AG04450 (cell line): ENCODE measurements around the gene OLFM1. TPM values are rescaled to one million over a fixed set of nuclear protein-coding genes. Genes with fewer than 3 reads are reported as not detected.

Source experiments
- CTCF ChIA-PET: fragments of 300-600, 350-600 bp; formaldehyde crosslinking; extraction: SDS; loops from one replicate; lab custom pipeline; 2022; ENCODE audit warnings: antibody characterized with exemption, inconsistent platforms; lab: Charles Lee
- POLR2A ChIA-PET: fragments of 350-600 bp; formaldehyde crosslinking; extraction: SDS; loops from one replicate; lab custom pipeline; 2021; ENCODE audit warnings: antibody characterized with exemption, inconsistent platforms; lab: Yijun Ruan, JAX
- DNase-seq: peaks from one replicate; pipeline ENCODE4 v3.0.0-alpha.2; 2011; ENCODE audit warnings: low read depth, low spot score
- H3K27ac ChIP-seq: one replicate; pipeline ENCODE4 v1.5.1; 2012; ENCODE audit warnings: low read depth, low read length, control low read depth
- H3K27me3 ChIP-seq: one replicate; pipeline ENCODE4 v1.6.0; 2012; ENCODE audit warnings: low read length; ENCODE audit not compliant: control insufficient read depth, insufficient read depth
- H3K4me3 ChIP-seq: 2 replicates; pipeline ENCODE4 v1.5.1; 2011; ENCODE audit warnings: mild to moderate bottlenecking, low read depth, low read length, control low read depth
- H3K9me3 ChIP-seq: 2 replicates; pipeline ENCODE4 v1.5.1; 2012; ENCODE audit warnings: low read length; ENCODE audit not compliant: control insufficient read depth, insufficient read depth
- polyA plus RNA-seq: library from polyadenylated mRNA; depleted of rRNA; stranded (reverse); fragments of >200 nt; gene quantifications from 2 replicates; pipeline ENCODE4 v1.2.3, GENCODE V29; 2011
- TF ChIP-seq, protein P1 (sequence below): IDR thresholded peaks from 2 replicates; pipeline ENCODE4 v1.5.1; 2011; ENCODE audit warnings: low read depth, low read length, control low read depth, inconsistent platforms

Gene OLFM1
- polyA plus RNA-seq, 1 experiment, result 0.16 TPM

DNA sequence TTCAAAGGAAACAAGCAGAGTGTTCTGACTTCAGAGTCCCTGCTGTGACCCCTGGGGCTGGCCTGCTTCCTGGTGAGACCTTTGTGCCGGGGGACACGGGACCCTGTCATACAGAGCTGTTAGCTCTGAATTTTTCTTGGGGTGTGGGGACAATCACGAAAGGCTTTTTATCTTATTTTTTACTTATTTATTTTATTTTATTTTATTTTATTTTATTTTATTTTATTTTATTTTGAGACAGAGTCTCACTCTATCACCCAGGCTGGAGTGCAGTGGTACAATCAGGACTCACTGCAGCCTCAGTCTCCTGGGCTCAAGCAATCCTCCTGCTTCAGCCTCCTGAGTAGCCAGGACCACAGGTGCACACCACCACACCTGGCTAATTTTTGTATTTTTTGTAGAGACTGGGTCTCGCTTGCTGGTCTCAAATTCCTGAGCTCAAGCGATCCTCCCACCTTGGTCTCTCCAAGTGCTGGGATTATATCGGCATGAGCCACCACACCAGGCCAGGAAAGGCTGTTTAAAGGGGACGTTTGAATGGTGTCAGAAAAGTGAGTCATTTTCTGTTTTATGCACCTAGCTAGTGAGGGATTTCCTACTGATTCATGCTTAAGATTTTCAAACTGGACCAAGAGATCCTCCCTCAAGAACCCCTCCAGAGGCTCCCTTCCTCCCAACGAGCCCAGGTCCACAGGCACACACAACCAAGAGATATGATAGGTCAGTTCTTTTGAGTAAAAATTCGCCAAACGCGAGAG, 75.7 kb downstream of the OLFM1 start:
- DNase-seq, result no peak
- Histone ChIP-seq H3K27me3 (peaks cover 3% of the 10 kb centered on the region), H3K9me3 (peaks cover 37% of the 10 kb centered on the region), H3K27ac (no peak overlapping the region), H3K4me3 (no peak overlapping the region)
- POLR2A ChIA-PET, result no interaction called here
- TF ChIP-seq, protein P1, sequence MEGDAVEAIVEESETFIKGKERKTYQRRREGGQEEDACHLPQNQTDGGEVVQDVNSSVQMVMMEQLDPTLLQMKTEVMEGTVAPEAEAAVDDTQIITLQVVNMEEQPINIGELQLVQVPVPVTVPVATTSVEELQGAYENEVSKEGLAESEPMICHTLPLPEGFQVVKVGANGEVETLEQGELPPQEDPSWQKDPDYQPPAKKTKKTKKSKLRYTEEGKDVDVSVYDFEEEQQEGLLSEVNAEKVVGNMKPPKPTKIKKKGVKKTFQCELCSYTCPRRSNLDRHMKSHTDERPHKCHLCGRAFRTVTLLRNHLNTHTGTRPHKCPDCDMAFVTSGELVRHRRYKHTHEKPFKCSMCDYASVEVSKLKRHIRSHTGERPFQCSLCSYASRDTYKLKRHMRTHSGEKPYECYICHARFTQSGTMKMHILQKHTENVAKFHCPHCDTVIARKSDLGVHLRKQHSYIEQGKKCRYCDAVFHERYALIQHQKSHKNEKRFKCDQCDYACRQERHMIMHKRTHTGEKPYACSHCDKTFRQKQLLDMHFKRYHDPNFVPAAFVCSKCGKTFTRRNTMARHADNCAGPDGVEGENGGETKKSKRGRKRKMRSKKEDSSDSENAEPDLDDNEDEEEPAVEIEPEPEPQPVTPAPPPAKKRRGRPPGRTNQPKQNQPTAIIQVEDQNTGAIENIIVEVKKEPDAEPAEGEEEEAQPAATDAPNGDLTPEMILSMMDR, result no peak
- CTCF ChIA-PET, result no interaction called here

DNA sequence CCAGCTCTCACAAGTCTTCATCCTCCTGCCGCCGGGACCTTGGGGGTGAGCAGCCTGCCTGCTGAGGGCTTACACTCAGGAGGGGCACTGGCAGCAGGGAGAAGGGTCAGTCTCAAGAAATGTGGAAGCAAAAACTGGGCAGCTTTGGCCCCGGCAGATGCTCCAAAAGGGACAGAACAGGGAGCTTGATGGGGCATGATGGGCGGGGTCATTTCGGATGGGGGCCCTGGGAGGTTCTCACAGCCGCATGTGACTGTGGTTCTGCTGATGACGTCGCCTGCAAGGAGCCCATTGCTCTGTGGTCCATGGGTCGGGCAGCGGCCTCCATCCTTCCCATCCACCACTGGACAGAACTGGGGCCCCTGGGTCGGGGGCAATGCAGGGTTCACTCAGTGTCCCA, 76.6 kb downstream of the OLFM1 start:
- ChIA-PET POLR2A (no interaction called here), CTCF (no interaction called here)
- H3K27ac ChIP-seq, result no peak overlapping the region
- DNase-seq, result no peak
- H3K4me3 ChIP-seq, result no peak overlapping the region
- H3K9me3 ChIP-seq, result peaks cover 42% of the 10 kb centered on the region
- peaks cover 3% of the 10 kb centered on the region for H3K27me3 ChIP-seq
- TF ChIP-seq, protein P1, result no peak

DNA sequence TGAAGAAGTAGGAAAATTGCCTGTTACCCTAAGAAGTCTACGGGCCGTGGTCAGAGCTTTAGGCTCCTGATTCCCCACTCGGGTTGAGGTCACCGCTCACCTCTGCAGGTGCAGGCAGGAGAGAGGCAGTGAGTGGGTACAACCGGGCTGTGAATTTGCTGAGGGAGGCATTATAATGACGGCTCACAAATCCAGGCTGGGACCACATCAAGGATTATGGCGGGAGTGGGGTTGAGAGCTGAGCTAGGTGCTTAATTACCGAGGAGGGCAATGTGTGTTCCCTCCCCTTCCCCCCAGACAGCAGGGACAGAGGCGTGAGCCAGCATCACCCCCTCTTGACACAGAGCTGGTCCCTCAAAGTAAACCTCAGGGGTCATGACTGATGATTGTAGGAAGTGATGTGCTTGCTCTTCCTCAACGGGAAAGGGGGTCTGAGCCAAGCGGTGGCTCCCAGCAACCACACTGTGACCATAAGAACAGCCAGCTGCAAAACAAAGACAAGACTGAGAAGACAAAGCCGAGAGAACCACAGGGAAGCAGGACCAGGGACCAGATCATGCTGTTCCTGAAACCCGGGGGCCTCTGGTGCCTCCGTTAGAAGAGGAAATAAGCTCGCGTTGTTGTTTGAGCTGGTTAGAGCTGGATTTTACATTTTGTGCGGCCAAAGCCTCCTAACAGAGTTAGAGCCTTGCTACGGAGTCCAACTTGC, 77.7 kb downstream of the OLFM1 start:
- POLR2A ChIA-PET, result no interaction called here
- no peak overlapping the region for H3K27ac ChIP-seq
- CTCF ChIA-PET, result no interaction called here
- H3K27me3 ChIP-seq, result peaks cover 3% of the 10 kb centered on the region
- H3K9me3 ChIP-seq, result peaks cover 49% of the 10 kb centered on the region
- TF ChIP-seq, protein P1, result no peak
- DNase-seq, result no peak
- no peak overlapping the region for H3K4me3 ChIP-seq

DNA sequence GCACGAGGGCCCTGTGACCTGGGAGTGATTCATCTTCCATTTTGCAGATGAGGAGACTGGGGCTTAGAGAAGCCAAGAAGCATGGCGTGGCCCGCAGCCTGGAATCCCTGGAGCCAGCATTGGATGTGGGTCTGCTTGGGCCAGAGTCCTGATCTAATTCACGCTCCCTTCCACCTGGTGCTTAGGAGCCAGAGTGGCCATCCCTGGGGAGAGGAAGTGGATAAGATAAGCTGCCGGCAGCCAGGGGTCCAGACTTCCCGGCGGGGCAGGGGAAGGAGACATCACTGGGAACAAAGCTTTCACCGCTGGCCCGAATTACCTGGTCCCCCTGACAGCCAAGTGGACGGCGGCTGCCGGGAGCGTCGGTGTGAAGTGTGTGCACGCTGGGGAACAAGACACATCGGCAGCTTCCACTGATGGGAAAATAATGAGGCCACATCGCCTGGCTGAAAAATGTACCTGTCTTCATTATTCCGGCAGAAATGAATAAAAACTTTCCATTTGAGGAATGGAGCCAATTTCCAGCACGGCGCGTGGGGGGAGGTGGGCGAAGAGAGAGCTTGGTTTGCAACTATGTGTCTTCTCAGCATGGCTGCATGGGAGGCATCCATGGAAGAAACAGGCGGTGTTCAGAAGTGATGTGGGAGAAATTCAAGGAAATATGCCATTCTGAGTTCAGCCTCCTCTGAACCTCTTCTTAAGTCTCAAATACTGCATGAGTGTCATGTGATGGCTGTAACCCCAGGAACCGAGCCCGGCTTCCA, 78.5 kb downstream of the OLFM1 start:
- H3K4me3 ChIP-seq, result no peak overlapping the region
- peaks cover 55% of the 10 kb centered on the region for H3K9me3 ChIP-seq
- TF ChIP-seq, protein P1, result no peak
- CTCF ChIA-PET, result no interaction called here
- peaks cover 3% of the 10 kb centered on the region for H3K27me3 ChIP-seq
- no peak for DNase-seq
- H3K27ac ChIP-seq, result no peak overlapping the region
- POLR2A ChIA-PET, result no interaction called here
